GM12875 (cell line): ENCODE measurements around the gene BDH1.
"Not testable (repeated sequence)": the region's sequence is repeated elsewhere in the genome, so short reads cannot be mapped to it uniquely, and the experiment has no call there.

ENCODE experiments used
- H3K4me3 ChIP-seq: one replicate; pipeline ENCODE4 v1.5.1; 2011; ENCODE audit warnings: low read depth, low read length, control low read depth
- CTCF ChIP-seq: IDR thresholded peaks from 2 replicates; pipeline ENCODE4 v1.5.1; 2011; ENCODE audit warnings: low read depth, mild to moderate bottlenecking, control low read depth, inconsistent platforms, low read length, moderate library complexity, borderline replicate concordance; ENCODE audit not compliant: insufficient read depth

BDH1 gene

GRCh38 chr3:197555281-197556261 is at the start of gene BDH1:
Gene BDH1 (minus strand): TSS chr3:197555968. CDS start chr3:197546443, 9,525 bp downstream.
- peak within 1 kb of the TSS; percentile 99 for H3K4me3 ChIP-seq
- TF ChIP-seq CTCF, result 0 out of 2 replicates have a peak, but pooled peaks have one; percentile 8

- H3K4me3 ChIP-seq, result no peak overlapping the region
- TF ChIP-seq CTCF, result no peak
These were observed 47.7 kb upstream of the BDH1 start for GRCh38 chr3:197603317-197603933.

GRCh38 chr3:197602351-197602750 is 46.6 kb upstream of the BDH1 start:
- not testable (repeated sequence) for H3K4me3 ChIP-seq

- H3K4me3 ChIP-seq, result not testable (repeated sequence)
These were observed 45.7 kb upstream of the BDH1 start for GRCh38 chr3:197601566-197601840.

- no peak for TF ChIP-seq CTCF
- H3K4me3 ChIP-seq, result no peak overlapping the region
These were observed 45.2 kb upstream of the BDH1 start for GRCh38 chr3:197600796-197601565.

GRCh38 chr3:197599089-197599765 is 43.5 kb upstream of the BDH1 start:
- no peak overlapping the region for H3K4me3 ChIP-seq
- peak; percentile 91 for TF ChIP-seq CTCF

GRCh38 chr3:197598404-197598980 is 42.7 kb upstream of the BDH1 start:
- H3K4me3 ChIP-seq, result no peak overlapping the region
- no peak for TF ChIP-seq CTCF
